Osteocyte (in vitro differentiated cells): ENCODE measurements around the gene USP38. TPM values are rescaled to one million over a fixed set of nuclear protein-coding genes. Genes with fewer than 3 reads are reported as not detected.
A peak's percentile ranks its signal among the peaks of the same experiment; 100 is the strongest.
"Not testable (repeated sequence)": the region's sequence is repeated elsewhere in the genome, so short reads cannot be mapped to it uniquely, and the experiment has no call there.

ENCODE experiments used
- DNase-seq: peaks from one replicate; pipeline ENCODE4 v3.0.0; 2021; ENCODE audit warnings: mixed read lengths; ENCODE audit not compliant: unreplicated experiment; ENCODE audit errors: extremely low spot score
- H3K27ac Mint-ChIP-seq: one replicate; pipeline ENCODE4 v1.8.0; 2021; ENCODE audit warnings: mild to moderate bottlenecking, mixed read lengths; ENCODE audit not compliant: unreplicated experiment
- H3K27me3 Mint-ChIP-seq: one replicate; pipeline ENCODE4 v1.8.0; 2021; ENCODE audit warnings: mixed read lengths; ENCODE audit not compliant: unreplicated experiment
- H3K36me3 Mint-ChIP-seq: one replicate; pipeline ENCODE4 v1.8.0; 2021; ENCODE audit warnings: mixed read lengths; ENCODE audit not compliant: unreplicated experiment
- H3K4me1 Mint-ChIP-seq: one replicate; pipeline ENCODE4 v1.8.0; 2021; ENCODE audit warnings: mixed read lengths; ENCODE audit not compliant: unreplicated experiment
- H3K4me3 Mint-ChIP-seq: one replicate; pipeline ENCODE4 v1.8.0; 2021; ENCODE audit warnings: mild to moderate bottlenecking, moderate library complexity, mixed read lengths; ENCODE audit not compliant: unreplicated experiment
- H3K9me3 Mint-ChIP-seq: one replicate; pipeline ENCODE4 v1.8.0; 2021; ENCODE audit warnings: mixed read lengths; ENCODE audit not compliant: unreplicated experiment
- total RNA-seq: library from RNA; stranded (reverse); gene quantifications from 2 replicates; pipeline ENCODE4 v1.2.1, GENCODE V29; 2021
- TF ChIP-seq, protein P1 (sequence below): fragments of 200-600 bp; sonication (generic); IDR thresholded peaks from 2 replicates; pipeline ENCODE4 v1.5.0; 2021; ENCODE audit warnings: antibody characterized with exemption, mild to moderate bottlenecking, moderate library complexity

Gene USP38
- total RNA-seq, 1 donor from 2014 or later, result 19.5 TPM

DNA sequence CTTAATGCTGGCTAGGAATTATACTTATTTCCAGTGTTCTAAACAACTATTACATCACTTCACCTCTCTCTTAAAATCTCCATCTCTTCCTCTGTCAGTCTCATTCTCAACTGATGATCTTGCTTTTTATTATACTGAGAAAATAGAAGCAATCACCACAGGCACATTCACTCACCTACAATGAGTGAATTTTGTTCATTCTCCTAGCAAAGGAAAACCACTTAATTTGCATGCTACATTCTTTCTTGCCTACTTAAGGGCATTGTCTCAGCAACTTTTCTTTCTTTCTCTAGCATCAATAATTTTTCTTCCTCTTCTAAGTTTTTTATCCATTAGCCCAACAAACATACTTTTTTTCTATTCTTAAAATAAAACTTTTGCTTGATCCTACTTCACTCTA, 21.1 kb upstream of the USP38 start:
- Mint-ChIP-seq H3K9me3 (peaks cover 5% of the 10 kb centered on the region), H3K27me3 (no peaks in the 10 kb centered on the region), H3K36me3 (no peaks in the 10 kb centered on the region), H3K4me1 (no peaks in the 10 kb centered on the region), H3K4me3 (no peak overlapping the region), H3K27ac (no peak overlapping the region)
- TF ChIP-seq, protein P1, sequence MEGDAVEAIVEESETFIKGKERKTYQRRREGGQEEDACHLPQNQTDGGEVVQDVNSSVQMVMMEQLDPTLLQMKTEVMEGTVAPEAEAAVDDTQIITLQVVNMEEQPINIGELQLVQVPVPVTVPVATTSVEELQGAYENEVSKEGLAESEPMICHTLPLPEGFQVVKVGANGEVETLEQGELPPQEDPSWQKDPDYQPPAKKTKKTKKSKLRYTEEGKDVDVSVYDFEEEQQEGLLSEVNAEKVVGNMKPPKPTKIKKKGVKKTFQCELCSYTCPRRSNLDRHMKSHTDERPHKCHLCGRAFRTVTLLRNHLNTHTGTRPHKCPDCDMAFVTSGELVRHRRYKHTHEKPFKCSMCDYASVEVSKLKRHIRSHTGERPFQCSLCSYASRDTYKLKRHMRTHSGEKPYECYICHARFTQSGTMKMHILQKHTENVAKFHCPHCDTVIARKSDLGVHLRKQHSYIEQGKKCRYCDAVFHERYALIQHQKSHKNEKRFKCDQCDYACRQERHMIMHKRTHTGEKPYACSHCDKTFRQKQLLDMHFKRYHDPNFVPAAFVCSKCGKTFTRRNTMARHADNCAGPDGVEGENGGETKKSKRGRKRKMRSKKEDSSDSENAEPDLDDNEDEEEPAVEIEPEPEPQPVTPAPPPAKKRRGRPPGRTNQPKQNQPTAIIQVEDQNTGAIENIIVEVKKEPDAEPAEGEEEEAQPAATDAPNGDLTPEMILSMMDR, result no peak
- no peak for DNase-seq

DNA sequence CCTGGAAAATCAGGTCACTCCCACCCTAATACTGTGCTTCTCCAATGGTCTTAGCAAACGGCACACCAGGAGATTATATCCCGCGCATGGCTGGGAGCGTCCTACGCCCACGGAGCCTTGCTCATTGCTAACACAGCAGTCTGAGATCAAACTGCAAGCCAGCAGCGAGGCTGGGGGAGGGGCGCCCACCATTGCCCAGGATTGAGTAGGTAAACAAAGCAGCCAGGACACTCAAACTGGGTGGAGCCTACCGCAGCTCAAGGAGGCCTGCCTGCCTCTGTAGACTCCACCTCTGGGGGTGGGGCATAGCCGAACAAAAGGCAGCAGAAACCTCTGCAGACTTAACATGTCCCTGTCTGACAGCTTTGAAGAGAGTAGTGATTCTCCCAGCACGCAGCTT, 18.0 kb upstream of the USP38 start:
- not testable (repeated sequence) for H3K27me3 Mint-ChIP-seq, H3K4me3 Mint-ChIP-seq, H3K27ac Mint-ChIP-seq, DNase-seq, H3K9me3 Mint-ChIP-seq, H3K36me3 Mint-ChIP-seq, H3K4me1 Mint-ChIP-seq

DNA sequence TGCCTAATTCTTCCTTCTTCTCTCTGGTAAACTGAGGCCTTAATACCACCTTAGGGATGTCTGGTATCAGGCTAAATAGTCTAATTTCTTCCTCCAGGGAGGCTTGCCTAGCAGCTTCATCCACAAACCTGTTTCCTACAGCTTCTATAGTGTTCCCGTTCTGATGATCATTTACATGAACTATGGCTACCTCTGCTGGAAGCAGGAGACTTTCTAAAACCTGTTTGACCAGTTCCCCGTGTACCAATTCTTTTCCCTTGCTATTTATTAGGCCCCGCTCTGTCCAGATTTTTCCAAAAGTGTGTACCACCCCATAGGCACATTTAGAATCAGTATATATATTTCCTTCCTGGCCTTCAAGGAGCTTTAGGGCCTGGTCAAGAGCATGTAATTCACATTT, 5.8 kb upstream of the USP38 start:
- DNase-seq, result no peak
- TF ChIP-seq, protein P1, result no peak
- H3K27me3 Mint-ChIP-seq, result no peaks in the 10 kb centered on the region
- H3K36me3 Mint-ChIP-seq, result peaks cover 16% of the 10 kb centered on the region
- H3K4me1 Mint-ChIP-seq, result peaks cover 7% of the 10 kb centered on the region
- no peak overlapping the region for H3K27ac Mint-ChIP-seq
- peaks cover 38% of the 10 kb centered on the region for H3K9me3 Mint-ChIP-seq
- H3K4me3 Mint-ChIP-seq, result no peak overlapping the region

DNA sequence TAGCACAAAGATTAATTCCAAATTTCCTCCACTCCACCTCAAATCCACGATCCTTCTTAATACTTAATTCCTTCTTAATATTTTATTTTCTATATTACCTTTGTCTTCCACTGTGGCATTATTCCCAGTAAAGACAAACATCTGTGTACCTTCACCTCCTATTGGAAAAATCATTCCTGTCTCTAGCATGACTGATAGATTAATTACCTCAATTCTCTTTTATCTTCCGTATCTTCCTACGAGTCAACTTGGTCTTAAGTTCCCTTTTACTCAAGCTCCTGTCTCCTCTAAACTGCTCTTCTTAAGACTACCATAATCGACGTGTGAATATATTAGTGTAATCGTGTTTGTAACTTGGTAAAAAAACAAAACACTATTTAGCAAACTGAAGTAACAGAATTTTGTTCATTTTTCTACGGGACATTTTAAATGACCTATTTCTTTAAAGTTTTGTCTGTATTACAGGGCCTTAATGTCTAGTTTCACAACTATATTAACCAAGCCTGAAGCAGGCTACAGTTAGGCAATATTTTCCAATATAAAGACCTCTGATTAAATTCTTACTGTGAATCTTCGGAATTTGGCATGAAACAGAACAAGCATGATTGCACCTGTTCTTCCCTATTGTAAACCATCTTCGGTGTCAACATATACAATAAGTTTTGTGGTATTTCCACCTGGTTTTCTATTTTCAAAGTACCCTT, 1.1 kb upstream of the USP38 start:
- DNase-seq, result no peak
- Mint-ChIP-seq H3K4me3 (peak overlapping the region; percentile 84), H3K36me3 (peaks cover 4% of the 10 kb centered on the region), H3K4me1 (peaks cover 27% of the 10 kb centered on the region), H3K9me3 (peaks cover 10% of the 10 kb centered on the region), H3K27me3 (no peaks in the 10 kb centered on the region), H3K27ac (peak overlapping the region; percentile 96)
- TF ChIP-seq, protein P1, result no peak

DNA sequence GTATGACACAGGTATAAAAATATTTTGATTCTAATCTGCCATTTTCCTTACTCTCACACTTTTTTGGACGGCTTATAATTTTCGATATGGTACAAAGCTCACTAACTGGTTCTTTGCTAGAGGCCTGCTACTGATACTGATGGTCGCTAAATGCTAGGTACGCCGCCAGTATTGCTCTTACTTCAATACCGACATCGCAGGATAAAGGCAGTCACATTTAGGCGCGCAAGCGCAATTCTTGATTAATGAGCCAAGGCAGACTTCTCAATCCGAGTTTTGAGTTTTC, 557 bp upstream of the USP38 start:
- no peak for DNase-seq
- Mint-ChIP-seq H3K27ac (peak overlapping the region; percentile 96), H3K4me1 (peaks cover 32% of the 10 kb centered on the region), H3K36me3 (peaks cover 2% of the 10 kb centered on the region), H3K9me3 (peaks cover 6% of the 10 kb centered on the region), H3K4me3 (peak overlapping the region; percentile 84), H3K27me3 (no peaks in the 10 kb centered on the region)
- TF ChIP-seq, protein P1, result no peak
